Skeletal muscle cell (primary cell): ENCODE measurements around the gene CHD6.

ENCODE experiments used
- DNase-seq: peaks from one replicate; pipeline ENCODE4 v3.0.0-alpha.2; 2010; ENCODE audit warnings: low read depth
- H3K4me3 ChIP-seq: 2 replicates; pipeline ENCODE4 v1.5.1; 2011; ENCODE audit warnings: low read depth, mild to moderate bottlenecking, control low read depth, low read length, moderate library complexity

CHD6 gene

DNA sequence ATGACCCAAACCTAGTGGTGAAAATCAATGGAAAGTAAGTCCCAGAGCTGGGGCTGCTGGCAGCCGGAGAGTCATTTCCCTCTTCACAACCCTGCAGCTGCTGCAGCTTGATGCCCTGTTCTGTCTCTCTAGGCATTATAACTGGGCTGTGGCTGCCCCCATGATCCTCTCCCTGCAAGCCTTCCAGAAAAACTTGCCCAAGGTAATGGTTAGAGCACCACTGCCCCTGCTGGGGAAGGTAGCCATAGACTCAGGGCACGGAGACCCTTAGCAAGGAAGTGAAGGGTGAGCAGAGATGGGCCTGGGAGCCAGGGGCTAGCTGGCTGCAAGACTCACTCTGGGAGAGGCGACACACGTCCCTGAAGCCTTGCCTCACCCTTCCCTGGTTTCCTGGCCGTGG is 265.5 kb downstream of the CHD6 start:
- no peak for DNase-seq
- H3K4me3 ChIP-seq, result no peak overlapping the region

DNA sequence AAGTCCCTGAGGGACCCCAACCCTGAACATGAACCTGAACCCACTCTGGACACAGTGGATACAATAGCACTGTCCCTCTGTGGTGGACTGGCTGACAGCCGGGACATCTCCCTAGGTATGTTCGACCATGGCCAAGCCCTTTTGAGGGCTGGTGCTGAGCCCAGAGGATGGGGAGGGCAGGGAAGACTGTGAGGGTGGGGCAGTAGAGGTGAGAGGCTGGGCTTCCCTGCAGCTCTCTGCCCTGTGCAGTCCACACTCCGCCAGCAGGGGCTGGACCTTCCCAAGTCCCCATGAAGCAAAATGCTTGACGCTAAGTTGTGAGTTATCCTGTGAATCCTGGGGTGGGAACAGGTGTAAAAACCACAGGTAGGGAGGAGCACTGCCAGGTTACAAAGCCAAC is 266.1 kb downstream of the CHD6 start:
- H3K4me3 ChIP-seq, result no peak overlapping the region
- DNase-seq, result no peak
